Adrenal gland (tissue), 12 donors: ENCODE data around the gene NDRG2. TPM values are rescaled to one million over a fixed set of nuclear protein-coding genes. Genes with fewer than 3 reads are reported as not detected.

Experiments used
- DNase-seq, 7 donors: peaks; one replicate each; pipeline ENCODE4 v3.0.0-alpha.2; 2019 to 2020
- H3K27ac ChIP-seq, 5 donors: fragments of 200-600 bp; sonication (generic) in 4 of 5; 1 replicate in 3 of 5; 2 replicates in 2 of 5; pipeline versions ENCODE4 v1.5.1 to v1.8.0; 2016 to 2020; ENCODE audit warnings: mild to moderate bottlenecking in 1 of 5
- H3K27me3 ChIP-seq: fragments of 200-600 bp; 2 replicates; pipeline ENCODE4 v1.8.0; 2021
- H3K36me3 ChIP-seq, 2 donors: fragments of 200-600 bp; replicated peaks in 1 of 2; 1 replicate in 1 of 2; 2 replicates in 1 of 2; pipeline versions ENCODE4 v1.5.1 to v1.8.0; 2018 to 2022
- H3K4me1 ChIP-seq, 2 donors: fragments of 200-600 bp; replicated peaks in 1 of 2; 1 replicate in 1 of 2; 2 replicates in 1 of 2; pipeline versions ENCODE4 v1.5.1 to v1.8.0; 2018 to 2021
- H3K4me3 ChIP-seq, 4 donors: fragments of 200-600 bp; sonication (generic) in 3 of 4; one replicate each; pipeline ENCODE4 v1.5.1; 2016 to 2018
- H3K9me3 ChIP-seq, 3 donors: fragments of 200-600 bp; sonication (generic) in 1 of 3; replicated peaks in 1 of 3; 1 replicate in 2 of 3; 2 replicates in 1 of 3; pipeline versions ENCODE4 v1.5.1 to v1.8.0; 2016 to 2021
- POLR2A ChIP-seq, 2 donors: fragments of 450-650 bp; IDR thresholded peaks; one replicate each; pipeline ENCODE4 v1.6.1; 2017; ENCODE audit warnings: antibody characterized with exemption in 2 of 2, mild to moderate bottlenecking in 2 of 2, moderate library complexity in 1 of 2
- WGBS, 4 donors: extraction: QIAGEN DNeasy Blood & Tissue Kit in 2 of 4; methylation state at CpG; one replicate each; pipeline versions ENCODE4 v1.1.5 to v1.1.7; 2013 to 2017; 5-methylcytosine and 5-hydroxymethylcytosine counted together
- intact Hi-C, 2 donors: fragments of 100-400 bp; cut with DNase I; formaldehyde crosslinking; loops; one replicate each; pipeline versions ENCODE4 v1.14.1 to v1.15.0; 2022 to 2023
- polyA plus RNA-seq, 3 donors: library from polyadenylated mRNA; stranded (reverse); fragments of 200-250 nt in 2 of 3; fragments of 350-450 nt in 1 of 3; fragmentation: Illumina TruSeq in 1 of 3; extraction: RNeasy Lipid Tissue Mini Kit (QIAGEN cat#74804) in 1 of 3; gene quantifications; one replicate each; pipeline ENCODE4 v1.2.3, GENCODE V29; 2013 to 2014
- total RNA-seq, 9 donors: library from RNA; depleted of rRNA in 4 of 9; stranded (reverse); fragments of >200 nt in 4 of 9; fragments of 120-200 nt in 1 of 9; fragmentation: NEBNext Ultra II Directional in 1 of 9; extraction: Animal tissue kit (Norgen Biotek cat#: 25700) in 1 of 9; gene quantifications; one replicate each; pipeline versions ENCODE4 v1.1.0 to v1.2.4, GENCODE V29; 2013 to 2023
- TF ChIP-seq, protein P1 (sequence below), 6 experiments: fragments of 450-650 bp in 4 of 6; fragments of 200-600 bp in 2 of 6; sonication (generic) in 1 of 6; IDR thresholded peaks; 1 replicate in 5 of 6; 2 replicates in 1 of 6; pipeline versions ENCODE4 v1.5.1 to v1.8.0; 2016 to 2021; ENCODE audit warnings: antibody characterized with exemption in 6 of 6, mild to moderate bottlenecking in 2 of 6, moderate library complexity in 1 of 6
- donor health status: healthy with polysubstance abuse.
- donor health status: Bipolar disorder and iron deficiency.
- donor health status: DM: yes; HTN: yes; CAD: no.
- donor health status: DM: no; HTN: no; CAD: no.
- donor health status: DM: no; HTN: no; CAD: no.
- donor health status: DM: yes; HTN: yes; CAD: no.

Gene NDRG2
- total and polyA plus RNA-seq, 12 donors, result 116 to 1,323 (median 629) TPM

DNA sequence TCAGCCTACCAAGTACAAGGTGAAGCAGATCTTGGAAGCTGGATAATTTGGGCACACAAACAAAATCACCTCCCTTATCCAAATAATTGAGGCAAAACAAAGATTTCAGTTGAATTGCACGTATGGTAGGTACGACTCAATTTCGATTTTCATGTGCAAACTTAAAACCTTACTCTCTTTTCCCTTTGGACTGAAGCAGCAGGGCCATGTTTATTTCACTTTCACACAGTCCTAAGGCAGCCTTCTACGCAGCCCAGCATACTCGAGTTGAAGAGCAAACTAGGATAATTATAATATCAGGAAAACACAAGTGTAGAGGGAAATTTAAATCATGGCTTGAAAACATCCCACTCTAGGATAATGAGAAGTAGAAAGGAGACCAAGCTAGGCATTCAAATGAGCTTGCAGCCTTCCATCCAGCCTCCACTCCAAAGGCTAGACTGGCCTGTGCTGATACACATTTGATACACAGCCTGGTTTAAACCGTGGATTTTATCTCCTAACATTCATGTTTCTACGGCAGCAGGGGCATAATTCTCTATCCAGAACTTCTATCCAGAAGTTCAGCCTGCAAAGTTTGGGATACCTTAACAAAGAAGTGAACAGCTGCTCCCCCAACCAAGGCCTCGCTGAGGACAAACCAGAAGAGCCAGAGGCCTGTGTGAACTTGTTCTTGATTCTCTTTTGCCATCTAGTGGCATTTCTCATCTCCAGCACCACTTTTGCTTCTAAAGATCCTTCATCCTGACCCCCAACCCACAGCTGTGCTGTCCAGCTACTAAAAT is 14.9 kb upstream of the NDRG2 start:
- TF ChIP-seq, protein P1, sequence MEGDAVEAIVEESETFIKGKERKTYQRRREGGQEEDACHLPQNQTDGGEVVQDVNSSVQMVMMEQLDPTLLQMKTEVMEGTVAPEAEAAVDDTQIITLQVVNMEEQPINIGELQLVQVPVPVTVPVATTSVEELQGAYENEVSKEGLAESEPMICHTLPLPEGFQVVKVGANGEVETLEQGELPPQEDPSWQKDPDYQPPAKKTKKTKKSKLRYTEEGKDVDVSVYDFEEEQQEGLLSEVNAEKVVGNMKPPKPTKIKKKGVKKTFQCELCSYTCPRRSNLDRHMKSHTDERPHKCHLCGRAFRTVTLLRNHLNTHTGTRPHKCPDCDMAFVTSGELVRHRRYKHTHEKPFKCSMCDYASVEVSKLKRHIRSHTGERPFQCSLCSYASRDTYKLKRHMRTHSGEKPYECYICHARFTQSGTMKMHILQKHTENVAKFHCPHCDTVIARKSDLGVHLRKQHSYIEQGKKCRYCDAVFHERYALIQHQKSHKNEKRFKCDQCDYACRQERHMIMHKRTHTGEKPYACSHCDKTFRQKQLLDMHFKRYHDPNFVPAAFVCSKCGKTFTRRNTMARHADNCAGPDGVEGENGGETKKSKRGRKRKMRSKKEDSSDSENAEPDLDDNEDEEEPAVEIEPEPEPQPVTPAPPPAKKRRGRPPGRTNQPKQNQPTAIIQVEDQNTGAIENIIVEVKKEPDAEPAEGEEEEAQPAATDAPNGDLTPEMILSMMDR (IDR thresholded peaks at IDR 0.05), result peak; percentile 46 to 84 (median 74)
- TF ChIP-seq POLR2A (IDR thresholded peaks at IDR 0.05), result no peak
- H3K4me3 ChIP-seq, result no peak overlapping the region
- intact Hi-C loops, result no loop called here
- H3K9me3 ChIP-seq, result no peaks in the 10 kb centered on the region
- peak; percentile 58 to 80 (median 73) for DNase-seq
- H3K27ac ChIP-seq, result peak overlapping the region in 4 of 5 donors; percentile 43 to 86 (median 78)
- 49 to 53% (median 52%) methylated on average over 8 of the region's 8 CpGs for WGBS, 4 donors
- H3K4me1 ChIP-seq, result peaks cover 35 to 62% of the 10 kb centered on the region in 2 donors
- H3K27me3 ChIP-seq, result no peaks in the 10 kb centered on the region
- H3K36me3 ChIP-seq, result no peaks in the 10 kb centered on the region

DNA sequence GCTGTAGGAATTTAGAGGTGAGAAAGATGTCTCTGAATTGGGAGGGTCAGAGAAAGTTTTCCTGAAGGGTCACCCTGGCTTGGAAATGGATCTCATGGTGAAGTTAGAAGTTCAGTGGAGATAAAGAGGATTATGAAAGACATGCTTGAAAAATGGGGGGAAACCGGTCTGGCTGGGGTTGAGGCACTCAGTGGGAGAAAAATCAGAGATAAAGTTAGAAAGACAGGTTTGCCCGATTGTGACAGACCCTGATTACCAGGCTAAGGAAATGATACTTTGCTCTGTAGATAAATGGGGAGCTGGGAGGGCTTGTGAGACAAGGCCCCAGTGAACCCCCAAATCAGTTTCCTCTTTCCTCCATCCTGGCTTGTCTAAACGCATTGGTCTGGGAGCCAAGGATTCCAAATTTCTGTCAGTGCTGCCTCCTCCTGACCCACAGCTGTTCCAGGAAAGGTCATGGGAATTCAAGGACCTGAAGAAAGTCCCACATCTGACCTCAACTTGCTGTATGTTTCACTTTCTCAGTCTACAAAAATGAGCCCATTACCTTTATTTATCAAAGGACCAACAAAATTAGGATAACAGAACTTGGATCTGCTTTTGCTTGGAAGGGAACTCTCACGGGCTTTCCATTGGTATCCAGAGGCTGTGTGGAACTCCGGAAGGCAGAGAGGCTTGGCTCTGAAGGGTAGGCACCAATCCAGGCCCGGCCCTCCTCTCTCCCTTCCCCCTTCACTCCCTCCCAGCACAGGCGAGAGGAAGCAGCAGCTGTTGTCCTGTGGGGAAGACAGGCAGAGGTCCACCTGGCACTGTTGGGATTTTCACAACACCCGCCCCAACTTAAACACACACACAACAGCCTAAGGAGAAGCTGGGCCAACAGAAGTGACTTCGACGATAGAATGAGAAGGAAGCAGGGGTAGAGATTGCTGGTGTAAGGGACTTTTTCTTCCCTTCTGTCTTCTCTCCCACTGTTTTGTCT is 13.9 kb upstream of the NDRG2 start:
- TF ChIP-seq, protein P1 (IDR thresholded peaks at IDR 0.05), result no peak
- TF ChIP-seq POLR2A (IDR thresholded peaks at IDR 0.05), result peak in 1 of 2 donors; percentile 62
- Histone ChIP-seq H3K4me1 (peaks cover 28 to 54% of the 10 kb centered on the region in 2 donors), H3K36me3 (no peaks in the 10 kb centered on the region), H3K27ac (peak overlapping the region; percentile 42 to 86 (median 76)), H3K27me3 (no peaks in the 10 kb centered on the region), H3K4me3 (no peak overlapping the region), H3K9me3 (no peaks in the 10 kb centered on the region)
- WGBS, 4 donors, result 16 to 21% (median 19%) methylated on average over 9 to 10 of the region's 10 CpGs
- DNase-seq, result peak; percentile 73 to 92 (median 87)
- intact Hi-C loops, result no loop called here

DNA sequence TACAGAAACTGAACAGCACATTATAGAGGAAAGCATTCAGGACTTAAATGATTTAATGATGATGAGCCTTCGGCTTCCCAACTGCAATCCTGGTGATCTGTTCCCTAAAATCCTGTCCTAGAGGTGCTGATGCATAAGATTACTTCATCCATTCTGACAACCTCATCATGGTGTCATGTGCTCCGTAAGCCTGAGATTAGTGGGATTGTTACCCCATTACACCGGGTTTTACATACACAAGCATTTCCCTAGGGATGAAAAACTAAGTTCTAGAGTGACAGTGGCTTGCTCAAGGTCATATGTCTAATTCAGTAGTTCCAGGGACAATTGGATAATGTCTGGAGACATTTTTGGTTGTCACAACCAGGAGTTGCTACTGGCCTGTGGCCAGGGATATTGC is 12.3 kb upstream of the NDRG2 start:
- Histone ChIP-seq H3K4me3 (no peak overlapping the region), H3K36me3 (no peaks in the 10 kb centered on the region), H3K27ac (peak overlapping the region in 1 of 5 donors; percentile 26), H3K9me3 (no peaks in the 10 kb centered on the region), H3K4me1 (peaks cover 17 to 40% of the 10 kb centered on the region in 2 donors), H3K27me3 (no peaks in the 10 kb centered on the region)
- TF ChIP-seq, protein P1 (IDR thresholded peaks at IDR 0.05), result no peak
- TF ChIP-seq POLR2A (IDR thresholded peaks at IDR 0.05), result no peak
- 72 to 90% (median 85%) methylated on average over 3 of the region's 3 CpGs for WGBS, 4 donors
- DNase-seq, result no peak
- intact Hi-C loops, result no loop called here

DNA sequence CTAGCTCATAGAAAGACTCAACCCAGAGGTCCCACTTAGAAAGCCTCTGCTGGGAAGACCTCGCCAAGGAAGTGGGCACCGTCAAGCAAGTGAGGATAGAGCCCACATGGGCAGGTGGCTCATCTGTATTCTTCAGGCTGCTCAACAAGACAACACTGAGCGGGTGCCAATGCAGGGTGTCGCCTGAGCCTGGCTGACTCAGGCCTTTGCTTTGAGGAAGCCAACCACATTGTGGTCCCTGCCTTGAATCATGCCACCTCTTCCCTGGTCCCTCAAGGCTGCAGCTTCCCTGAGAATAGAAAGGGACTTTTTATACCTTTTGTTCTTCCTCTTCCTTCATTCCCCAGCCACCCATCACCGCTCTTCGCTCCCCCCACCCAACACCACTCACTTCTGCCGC is 11.9 kb upstream of the NDRG2 start:
- intact Hi-C loops, result no loop called here
- WGBS, 4 donors, result 83 to 93% (median 88%) methylated on average over 7 of the region's 7 CpGs
- no peaks in the 10 kb centered on the region for H3K9me3 ChIP-seq

More for the DNA sequence above, 11.9 kb upstream of the NDRG2 start:
- DNase-seq, result no peak
- H3K4me3 ChIP-seq, result no peak overlapping the region
- no peaks in the 10 kb centered on the region for H3K36me3 ChIP-seq
- peak overlapping the region in 1 of 5 donors; percentile 26 for H3K27ac ChIP-seq
- H3K4me1 ChIP-seq, result peaks cover 17 to 36% of the 10 kb centered on the region in 2 donors
- no peaks in the 10 kb centered on the region for H3K27me3 ChIP-seq
- TF ChIP-seq POLR2A (IDR thresholded peaks at IDR 0.05), result no peak
- TF ChIP-seq, protein P1 (IDR thresholded peaks at IDR 0.05), result no peak
